AG10803 (cell line): ENCODE data around the gene HS3ST4.

Source experiments
- DNase-seq: peaks from one replicate; pipeline ENCODE4 v3.0.0; 2010; ENCODE audit warnings: low read depth
- H3K4me3 ChIP-seq: 2 replicates; pipeline ENCODE4 v1.5.1; 2011; ENCODE audit warnings: mild to moderate bottlenecking, low read length, control low read depth
- TF ChIP-seq, protein P1 (sequence below): conservative IDR thresholded peaks from 2 replicates; pipeline ENCODE4 v1.5.1; 2011; ENCODE audit warnings: mild to moderate bottlenecking, low read length, control low read depth, inconsistent platforms

Gene HS3ST4

DNA sequence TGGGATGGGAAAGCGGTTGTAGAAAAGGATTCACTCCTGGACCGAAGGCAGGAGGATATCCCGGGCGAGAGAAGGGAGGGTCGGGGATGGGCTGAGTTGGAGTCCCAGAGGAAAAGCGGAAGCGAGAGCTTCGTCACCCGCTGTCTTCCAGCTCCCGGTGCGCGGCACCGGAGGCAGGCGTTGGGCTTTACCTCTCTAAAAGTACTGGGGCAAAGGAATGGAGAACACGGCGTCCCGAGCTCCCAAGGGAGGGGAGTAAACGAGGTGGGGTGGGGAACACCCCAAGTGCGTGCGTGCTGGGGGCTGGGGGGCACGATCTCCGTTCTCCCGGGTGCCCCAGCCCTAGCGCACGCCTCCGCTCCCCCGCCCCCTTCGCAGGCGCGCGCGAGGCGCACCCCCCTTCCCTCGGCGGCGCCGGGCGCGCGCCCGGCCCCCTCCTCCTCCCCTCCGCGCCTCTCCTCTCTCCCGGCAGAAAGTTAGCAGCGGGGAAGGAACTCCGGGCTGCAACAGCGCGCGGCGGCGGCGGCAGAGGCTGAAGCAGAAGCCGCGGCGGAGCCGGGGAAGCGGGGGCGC, at the start of gene HS3ST4:
HS3ST4 (plus strand) TSS at position 441 of the 573 bp plus-strand sequence.
- TF ChIP-seq, protein P1, sequence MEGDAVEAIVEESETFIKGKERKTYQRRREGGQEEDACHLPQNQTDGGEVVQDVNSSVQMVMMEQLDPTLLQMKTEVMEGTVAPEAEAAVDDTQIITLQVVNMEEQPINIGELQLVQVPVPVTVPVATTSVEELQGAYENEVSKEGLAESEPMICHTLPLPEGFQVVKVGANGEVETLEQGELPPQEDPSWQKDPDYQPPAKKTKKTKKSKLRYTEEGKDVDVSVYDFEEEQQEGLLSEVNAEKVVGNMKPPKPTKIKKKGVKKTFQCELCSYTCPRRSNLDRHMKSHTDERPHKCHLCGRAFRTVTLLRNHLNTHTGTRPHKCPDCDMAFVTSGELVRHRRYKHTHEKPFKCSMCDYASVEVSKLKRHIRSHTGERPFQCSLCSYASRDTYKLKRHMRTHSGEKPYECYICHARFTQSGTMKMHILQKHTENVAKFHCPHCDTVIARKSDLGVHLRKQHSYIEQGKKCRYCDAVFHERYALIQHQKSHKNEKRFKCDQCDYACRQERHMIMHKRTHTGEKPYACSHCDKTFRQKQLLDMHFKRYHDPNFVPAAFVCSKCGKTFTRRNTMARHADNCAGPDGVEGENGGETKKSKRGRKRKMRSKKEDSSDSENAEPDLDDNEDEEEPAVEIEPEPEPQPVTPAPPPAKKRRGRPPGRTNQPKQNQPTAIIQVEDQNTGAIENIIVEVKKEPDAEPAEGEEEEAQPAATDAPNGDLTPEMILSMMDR, result no peak
- H3K4me3 ChIP-seq, result no peak within 1 kb of the TSS
- no peak for DNase-seq

DNA sequence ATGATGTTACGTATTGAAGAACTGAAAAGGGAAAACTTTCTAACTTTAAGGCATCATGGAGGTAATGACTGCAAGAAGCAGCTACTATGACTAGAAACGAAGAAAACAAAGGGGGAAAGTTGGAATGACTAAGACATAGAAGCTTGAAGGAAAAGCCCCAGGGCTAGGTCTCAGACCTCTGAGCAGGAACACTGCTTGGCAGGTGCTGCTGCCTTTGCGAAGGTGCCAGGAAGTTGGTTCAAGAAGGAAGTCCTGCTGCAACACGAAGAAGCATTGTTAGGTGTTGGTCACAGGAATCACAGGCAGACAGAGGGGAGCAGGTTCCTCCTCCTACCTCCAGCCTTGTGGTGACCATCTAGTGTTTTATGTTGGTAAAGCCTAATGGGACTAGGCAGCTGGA, 48.1 kb upstream of the HS3ST4 start:
- no peak for DNase-seq
- TF ChIP-seq, protein P1, result no peak
- H3K4me3 ChIP-seq, result no peak overlapping the region

DNA sequence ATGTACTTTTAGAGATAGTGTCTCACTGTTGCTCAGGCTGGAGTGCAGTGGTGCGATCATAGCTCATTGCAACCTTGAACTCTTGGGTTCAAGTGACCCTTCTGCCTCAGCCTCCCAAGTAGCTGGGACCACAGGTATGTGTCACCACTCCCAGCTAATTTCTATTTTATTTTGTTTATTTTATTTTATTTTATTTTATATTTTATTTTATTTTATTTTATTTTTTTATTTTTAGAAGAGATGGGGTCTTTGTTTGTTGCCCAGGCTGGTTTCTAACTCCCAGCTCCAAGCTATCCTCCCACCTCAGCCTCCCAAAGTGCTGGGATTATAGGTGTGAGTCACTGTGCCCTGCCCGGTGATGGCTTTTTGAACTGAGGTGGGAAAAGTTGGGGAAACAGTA, 35.1 kb upstream of the HS3ST4 start:
- no peak for DNase-seq
- no peak overlapping the region for H3K4me3 ChIP-seq
- TF ChIP-seq, protein P1, result no peak

DNA sequence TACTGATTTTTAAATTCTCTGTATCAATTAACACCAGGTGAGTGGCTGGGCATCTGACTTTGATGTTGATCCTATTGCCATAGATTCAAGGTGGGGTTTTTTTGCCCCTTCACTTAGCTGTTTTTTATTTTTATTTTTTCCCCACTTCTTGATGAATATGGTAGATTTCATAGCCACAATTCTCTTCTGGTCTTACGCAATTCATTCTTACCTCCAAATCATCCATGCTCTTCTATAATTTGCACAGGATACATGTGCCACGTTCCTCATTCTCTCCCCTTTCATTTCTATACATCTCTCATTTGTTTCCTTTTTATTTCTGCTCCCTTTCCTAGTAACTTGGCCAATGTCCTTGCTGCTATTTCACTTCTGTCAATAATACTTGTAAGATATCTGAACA, 14.9 kb upstream of the HS3ST4 start:
- H3K4me3 ChIP-seq, result no peak overlapping the region
- TF ChIP-seq, protein P1, result no peak
- no peak for DNase-seq

DNA sequence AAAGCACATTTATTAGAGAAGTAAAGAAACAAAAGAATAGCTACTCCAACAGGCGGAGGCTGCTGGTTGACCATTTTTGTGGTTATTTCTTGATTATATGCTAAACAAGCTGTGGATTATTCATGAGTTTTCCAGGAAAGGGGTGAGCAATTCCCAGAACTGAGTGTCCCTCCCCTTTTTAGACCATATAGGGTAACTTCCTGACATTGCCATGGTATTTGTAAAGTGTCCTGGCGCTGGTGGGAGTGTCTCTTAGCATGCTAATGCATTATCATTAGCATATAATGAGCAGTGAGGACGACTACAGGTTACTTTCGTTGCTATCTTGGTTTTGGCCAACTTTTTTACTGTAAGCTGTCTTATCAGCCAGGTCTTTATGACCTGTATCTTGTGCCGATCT, 12.2 kb upstream of the HS3ST4 start:
- no peak overlapping the region for H3K4me3 ChIP-seq
- TF ChIP-seq, protein P1, result no peak
- no peak for DNase-seq

DNA sequence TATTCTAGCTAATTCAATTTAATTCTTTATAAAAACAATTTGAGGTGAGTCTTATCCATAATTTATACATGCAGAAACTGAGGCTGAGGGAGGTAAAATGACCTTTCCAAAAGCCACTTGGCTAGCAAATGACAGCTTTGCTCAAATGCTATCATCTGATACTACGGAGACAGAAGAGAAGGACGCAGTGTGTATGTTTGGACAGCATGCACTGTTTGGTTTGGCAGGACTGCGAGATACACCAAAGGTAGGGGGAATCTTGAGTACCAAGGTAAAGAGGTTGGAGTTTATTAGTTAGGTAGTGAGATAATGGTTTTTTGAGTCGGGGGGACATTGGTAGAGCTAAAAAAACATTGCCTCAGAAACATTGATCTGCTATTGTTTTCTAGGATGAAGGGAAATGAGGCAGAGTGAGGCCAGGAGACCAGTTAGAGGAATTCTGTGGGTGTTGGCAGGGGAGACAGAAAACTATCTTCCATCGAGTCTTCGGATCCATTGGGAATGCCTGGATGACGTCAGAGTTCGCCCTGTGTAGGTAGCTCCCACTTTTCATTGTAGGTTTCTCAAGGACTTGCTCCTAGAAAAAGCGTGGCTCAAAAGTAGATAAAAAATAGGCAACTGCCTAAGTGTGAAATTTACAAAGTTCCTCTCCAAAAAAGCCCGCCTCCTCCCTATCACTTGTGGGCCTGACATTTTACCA, 2.5 kb upstream of the HS3ST4 start:
- TF ChIP-seq, protein P1, result no peak
- DNase-seq, result no peak
- H3K4me3 ChIP-seq, result no peak overlapping the region

DNA sequence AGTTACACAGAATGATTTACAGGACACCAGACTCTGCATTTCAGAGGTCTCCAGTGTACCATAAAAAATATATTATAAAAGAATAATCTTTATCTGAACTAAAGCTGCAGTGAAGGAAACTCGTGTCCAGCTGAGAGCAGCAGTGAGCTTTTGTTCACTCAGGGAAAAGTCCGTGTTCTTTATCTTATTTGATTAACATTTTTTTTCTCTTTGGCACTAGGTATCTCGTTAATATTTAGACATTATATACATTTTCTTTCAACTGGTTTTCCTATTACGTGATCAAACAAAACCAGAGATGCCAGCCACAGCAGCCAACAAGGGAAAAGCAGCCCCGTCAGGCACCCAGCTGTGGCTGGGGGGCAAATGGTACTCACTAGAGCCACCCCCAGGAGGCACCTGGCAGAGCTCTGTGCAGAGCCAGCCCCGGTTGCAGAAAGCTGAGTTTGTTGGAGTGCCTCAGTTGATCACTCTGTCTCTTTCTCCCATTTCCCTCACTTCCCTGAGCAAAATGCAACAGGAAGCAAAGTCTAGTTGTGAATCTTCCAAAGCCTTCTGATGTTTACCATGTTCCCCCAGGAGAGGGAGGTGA, 1.1 kb upstream of the HS3ST4 start:
- H3K4me3 ChIP-seq, result no peak overlapping the region
- DNase-seq, result no peak
- TF ChIP-seq, protein P1, result no peak
